K562 (cell line): Measurements from ENCODE around the gene SLC1A5. TPM values are rescaled to one million over a fixed set of nuclear protein-coding genes. Genes with fewer than 3 reads are reported as not detected.

Experiments
- ARID2 ChIP-seq: fragments of 450-650 bp; IDR thresholded peaks from 2 replicates; pipeline ENCODE4 v1.6.1; 2017; ENCODE audit warnings: antibody characterized with exemption, mild to moderate bottlenecking
- MCM3 ChIP-seq: fragments of 450-650 bp; IDR thresholded peaks from 2 replicates; pipeline ENCODE4 v1.6.1; 2016
- NR3C1 ChIP-seq: sonication (generic); formaldehyde crosslinking; IDR thresholded peaks from 2 replicates; pipeline ENCODE4 v1.8.1; 2022; ENCODE audit warnings: missing genetic modification reagents
- PHB2 ChIP-seq: fragments of 450-650 bp; IDR thresholded peaks from 2 replicates; pipeline ENCODE4 v1.6.1; 2017; ENCODE audit warnings: low read depth
- PURB ChIP-seq: sonication (generic); formaldehyde crosslinking; IDR thresholded peaks from 2 replicates; pipeline ENCODE4 v1.9.0; 2021; ENCODE audit warnings: low read depth, mild to moderate bottlenecking, missing genetic modification reagents
- SRSF3 ChIP-seq: fragments of 200-400 bp; formaldehyde crosslinking; IDR thresholded peaks from 2 replicates; pipeline ENCODE4 v1.6.1; 2016; ENCODE audit warnings: mild to moderate bottlenecking, low read length, moderate library complexity; ENCODE audit not compliant: insufficient read depth
- ZNF23 ChIP-seq: fragments of 250-450 bp; sonication (Bioruptor Pico); IDR thresholded peaks from 2 replicates; pipeline ENCODE4 v1.4.0; 2020; ENCODE audit warnings: mild to moderate bottlenecking
- ZNF75A ChIP-seq: fragments of 450-650 bp; formaldehyde crosslinking; IDR thresholded peaks from 2 replicates; pipeline ENCODE4 v1.4.0; 2020; ENCODE audit warnings: mild to moderate bottlenecking
- polyA plus RNA-seq, 8 experiments: library from polyadenylated mRNA; depleted of rRNA in 4 of 8; stranded (reverse) in 5 of 8; unstranded in 3 of 8; fragments of >200 nt; fragmentation: Nextera tagmentation in 2 of 8; fragmentation: Illumina TruSeq in 1 of 8; extraction: Ambion mirVana in 2 of 8; extraction: Trizol in 1 of 8; gene quantifications; 2 replicates each; pipeline versions ENCODE4 v1.2.1 to v1.2.3, GENCODE V29; 2011 to 2014; ENCODE audit warnings: inconsistent platforms in 1 of 8, missing spikeins in 1 of 8
- total RNA-seq, 7 experiments: library from RNA; depleted of rRNA in 6 of 7; stranded (reverse); fragments of >200 nt in 6 of 7; fragmentation: Illumina TruSeq in 2 of 7; extraction: Trizol in 2 of 7; gene quantifications; 2 replicates each; pipeline versions ENCODE4 v1.2.1 to v1.2.3, GENCODE V29; 2011 to 2021; ENCODE audit warnings: low replicate concordance in 1 of 7
- TF ChIP-seq, protein P1 (sequence below): fragments of 450-650 bp; IDR thresholded peaks from 2 replicates; pipeline ENCODE4 v1.6.1; 2018; ENCODE audit not compliant: partially characterized antibody
- TF ChIP-seq, protein P2 (sequence below), 2 experiments: fragments of 150-350 bp in 1 of 2; IDR thresholded peaks; 2 replicates each; pipeline ENCODE4 v1.6.1; 2012 to 2016; ENCODE audit warnings: low read depth in 2 of 2, low read length in 2 of 2, mild to moderate bottlenecking in 1 of 2, moderate library complexity in 1 of 2
- TF ChIP-seq, protein P3 (sequence below), 2 experiments: fragments of 250-450 bp in 1 of 2; fragments of 450-650 bp in 1 of 2; sonication (Bioruptor Pico) in 1 of 2; IDR thresholded peaks; 2 replicates each; pipeline versions ENCODE4 v1.6.1 to v1.8.0; 2016 to 2021; ENCODE audit warnings: mild to moderate bottlenecking in 2 of 2, moderate library complexity in 2 of 2, missing compliant biosample characterization in 1 of 2, missing genetic modification characterization in 1 of 2

The SLC1A5 gene
- total and polyA plus RNA-seq, 9 of the 15 experiments (the other 6 are each of a cell fraction or from before 2014, with no cell fraction given): 31.2 to 417 (median 134) TPM

DNA sequence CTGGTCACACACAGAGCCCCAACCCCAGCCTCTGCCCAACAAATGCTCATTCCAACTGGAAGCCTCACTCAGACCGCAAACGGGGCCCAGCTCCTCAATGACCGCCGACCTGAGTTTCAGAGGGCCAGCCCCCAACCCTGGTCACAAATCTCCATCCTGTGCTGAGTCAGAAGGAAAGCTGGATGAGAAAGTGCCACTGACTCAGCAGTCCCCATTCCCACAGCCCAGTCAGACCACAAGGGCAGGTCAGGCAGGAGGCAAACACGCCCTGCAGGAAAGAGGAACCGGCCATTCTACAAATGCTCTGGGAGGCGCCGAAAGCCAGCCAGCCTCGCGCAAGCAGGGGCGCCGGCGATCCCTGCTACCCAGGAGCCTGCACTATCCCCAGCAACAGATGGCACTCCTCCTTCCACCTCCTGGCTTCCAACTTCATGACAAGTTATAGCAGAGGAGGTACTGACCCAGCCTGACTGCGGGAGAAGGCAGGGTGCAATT lies 57.3 kb downstream of the SLC1A5 start (continued):
- TF ChIP-seq, protein P1, sequence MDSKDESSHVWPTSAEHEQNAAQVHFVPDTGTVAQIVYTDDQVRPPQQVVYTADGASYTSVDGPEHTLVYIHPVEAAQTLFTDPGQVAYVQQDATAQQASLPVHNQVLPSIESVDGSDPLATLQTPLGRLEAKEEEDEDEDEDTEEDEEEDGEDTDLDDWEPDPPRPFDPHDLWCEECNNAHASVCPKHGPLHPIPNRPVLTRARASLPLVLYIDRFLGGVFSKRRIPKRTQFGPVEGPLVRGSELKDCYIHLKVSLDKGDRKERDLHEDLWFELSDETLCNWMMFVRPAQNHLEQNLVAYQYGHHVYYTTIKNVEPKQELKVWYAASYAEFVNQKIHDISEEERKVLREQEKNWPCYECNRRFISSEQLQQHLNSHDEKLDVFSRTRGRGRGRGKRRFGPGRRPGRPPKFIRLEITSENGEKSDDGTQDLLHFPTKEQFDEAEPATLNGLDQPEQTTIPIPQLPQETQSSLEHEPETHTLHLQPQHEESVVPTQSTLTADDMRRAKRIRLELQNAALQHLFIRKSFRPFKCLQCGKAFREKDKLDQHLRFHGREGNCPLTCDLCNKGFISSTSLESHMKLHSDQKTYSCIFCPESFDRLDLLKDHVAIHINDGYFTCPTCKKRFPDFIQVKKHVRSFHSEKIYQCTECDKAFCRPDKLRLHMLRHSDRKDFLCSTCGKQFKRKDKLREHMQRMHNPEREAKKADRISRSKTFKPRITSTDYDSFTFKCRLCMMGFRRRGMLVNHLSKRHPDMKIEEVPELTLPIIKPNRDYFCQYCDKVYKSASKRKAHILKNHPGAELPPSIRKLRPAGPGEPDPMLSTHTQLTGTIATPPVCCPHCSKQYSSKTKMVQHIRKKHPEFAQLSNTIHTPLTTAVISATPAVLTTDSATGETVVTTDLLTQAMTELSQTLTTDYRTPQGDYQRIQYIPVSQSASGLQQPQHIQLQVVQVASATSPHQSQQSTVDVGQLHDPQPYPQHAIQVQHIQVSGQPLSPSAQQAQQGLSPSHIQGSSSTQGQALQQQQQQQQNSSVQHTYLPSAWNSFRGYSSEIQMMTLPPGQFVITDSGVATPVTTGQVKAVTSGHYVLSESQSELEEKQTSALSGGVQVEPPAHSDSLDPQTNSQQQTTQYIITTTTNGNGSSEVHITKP: peak; percentile 94
- no peak for TF ChIP-seq PURB
- TF ChIP-seq, protein P2, sequence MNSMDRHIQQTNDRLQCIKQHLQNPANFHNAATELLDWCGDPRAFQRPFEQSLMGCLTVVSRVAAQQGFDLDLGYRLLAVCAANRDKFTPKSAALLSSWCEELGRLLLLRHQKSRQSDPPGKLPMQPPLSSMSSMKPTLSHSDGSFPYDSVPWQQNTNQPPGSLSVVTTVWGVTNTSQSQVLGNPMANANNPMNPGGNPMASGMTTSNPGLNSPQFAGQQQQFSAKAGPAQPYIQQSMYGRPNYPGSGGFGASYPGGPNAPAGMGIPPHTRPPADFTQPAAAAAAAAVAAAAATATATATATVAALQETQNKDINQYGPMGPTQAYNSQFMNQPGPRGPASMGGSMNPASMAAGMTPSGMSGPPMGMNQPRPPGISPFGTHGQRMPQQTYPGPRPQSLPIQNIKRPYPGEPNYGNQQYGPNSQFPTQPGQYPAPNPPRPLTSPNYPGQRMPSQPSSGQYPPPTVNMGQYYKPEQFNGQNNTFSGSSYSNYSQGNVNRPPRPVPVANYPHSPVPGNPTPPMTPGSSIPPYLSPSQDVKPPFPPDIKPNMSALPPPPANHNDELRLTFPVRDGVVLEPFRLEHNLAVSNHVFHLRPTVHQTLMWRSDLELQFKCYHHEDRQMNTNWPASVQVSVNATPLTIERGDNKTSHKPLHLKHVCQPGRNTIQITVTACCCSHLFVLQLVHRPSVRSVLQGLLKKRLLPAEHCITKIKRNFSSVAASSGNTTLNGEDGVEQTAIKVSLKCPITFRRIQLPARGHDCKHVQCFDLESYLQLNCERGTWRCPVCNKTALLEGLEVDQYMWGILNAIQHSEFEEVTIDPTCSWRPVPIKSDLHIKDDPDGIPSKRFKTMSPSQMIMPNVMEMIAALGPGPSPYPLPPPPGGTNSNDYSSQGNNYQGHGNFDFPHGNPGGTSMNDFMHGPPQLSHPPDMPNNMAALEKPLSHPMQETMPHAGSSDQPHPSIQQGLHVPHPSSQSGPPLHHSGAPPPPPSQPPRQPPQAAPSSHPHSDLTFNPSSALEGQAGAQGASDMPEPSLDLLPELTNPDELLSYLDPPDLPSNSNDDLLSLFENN (IDR thresholded peaks at IDR 0.05; ENCODE audit: low read depth in 2 of 2, low read length in 2 of 2): no peak
- TF ChIP-seq ZNF75A: no peak
- TF ChIP-seq ARID2: no peak
- no peak for TF ChIP-seq SRSF3
- TF ChIP-seq MCM3: no peak
- no peak for TF ChIP-seq PHB2
- TF ChIP-seq NR3C1 (CRISPR knock-in tag): no peak
- no peak for TF ChIP-seq ZNF23 (CRISPR knock-in tag)
- TF ChIP-seq, protein P3, sequence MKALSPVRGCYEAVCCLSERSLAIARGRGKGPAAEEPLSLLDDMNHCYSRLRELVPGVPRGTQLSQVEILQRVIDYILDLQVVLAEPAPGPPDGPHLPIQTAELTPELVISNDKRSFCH (CRISPR knock-in tag; IDR thresholded peaks at IDR 0.05): no peak
- TF ChIP-seq, protein P3 (tag; IDR thresholded peaks at IDR 0.05): no peak
